ENCODE data around the gene CEP128.

CEP128 gene

DNA sequence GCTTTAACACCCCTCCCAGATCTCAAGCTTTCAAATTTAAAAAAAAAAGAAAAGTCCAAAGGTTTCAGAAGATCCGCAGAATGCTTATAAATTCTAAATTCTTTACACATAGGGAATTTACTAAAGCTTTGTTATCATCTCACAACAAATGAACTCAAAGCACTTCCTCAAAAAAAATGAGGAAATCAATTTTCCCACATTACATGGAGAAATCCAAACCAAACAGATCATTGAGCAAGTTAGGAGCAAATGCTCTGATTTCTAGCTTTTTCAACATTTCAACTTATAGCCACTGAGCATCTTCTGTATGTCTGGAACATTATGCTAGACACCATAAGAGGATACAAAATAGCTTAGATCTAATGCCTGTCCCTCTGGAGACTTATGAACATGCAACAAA lies 161.0 kb downstream of the CEP128 start:
- TF ChIP-seq, protein P1, sequence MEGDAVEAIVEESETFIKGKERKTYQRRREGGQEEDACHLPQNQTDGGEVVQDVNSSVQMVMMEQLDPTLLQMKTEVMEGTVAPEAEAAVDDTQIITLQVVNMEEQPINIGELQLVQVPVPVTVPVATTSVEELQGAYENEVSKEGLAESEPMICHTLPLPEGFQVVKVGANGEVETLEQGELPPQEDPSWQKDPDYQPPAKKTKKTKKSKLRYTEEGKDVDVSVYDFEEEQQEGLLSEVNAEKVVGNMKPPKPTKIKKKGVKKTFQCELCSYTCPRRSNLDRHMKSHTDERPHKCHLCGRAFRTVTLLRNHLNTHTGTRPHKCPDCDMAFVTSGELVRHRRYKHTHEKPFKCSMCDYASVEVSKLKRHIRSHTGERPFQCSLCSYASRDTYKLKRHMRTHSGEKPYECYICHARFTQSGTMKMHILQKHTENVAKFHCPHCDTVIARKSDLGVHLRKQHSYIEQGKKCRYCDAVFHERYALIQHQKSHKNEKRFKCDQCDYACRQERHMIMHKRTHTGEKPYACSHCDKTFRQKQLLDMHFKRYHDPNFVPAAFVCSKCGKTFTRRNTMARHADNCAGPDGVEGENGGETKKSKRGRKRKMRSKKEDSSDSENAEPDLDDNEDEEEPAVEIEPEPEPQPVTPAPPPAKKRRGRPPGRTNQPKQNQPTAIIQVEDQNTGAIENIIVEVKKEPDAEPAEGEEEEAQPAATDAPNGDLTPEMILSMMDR (IDR thresholded peaks at IDR 0.05; ENCODE audit: low read depth, low read length): no peak
- H3K27ac ChIP-seq: no peak overlapping the region
- no peak overlapping the region for H3K4me3 ChIP-seq (ENCODE audit: low read depth, low read length)
- H3K9me3 ChIP-seq (ENCODE audit: severe bottlenecking): no peaks in the 10 kb centered on the region
- DNase-seq: no peak
- peaks cover 9% of the 10 kb centered on the region for H3K36me3 ChIP-seq
- no peaks in the 10 kb centered on the region for H3K27me3 ChIP-seq (ENCODE audit: insufficient read depth, low read depth, severe bottlenecking)

DNA sequence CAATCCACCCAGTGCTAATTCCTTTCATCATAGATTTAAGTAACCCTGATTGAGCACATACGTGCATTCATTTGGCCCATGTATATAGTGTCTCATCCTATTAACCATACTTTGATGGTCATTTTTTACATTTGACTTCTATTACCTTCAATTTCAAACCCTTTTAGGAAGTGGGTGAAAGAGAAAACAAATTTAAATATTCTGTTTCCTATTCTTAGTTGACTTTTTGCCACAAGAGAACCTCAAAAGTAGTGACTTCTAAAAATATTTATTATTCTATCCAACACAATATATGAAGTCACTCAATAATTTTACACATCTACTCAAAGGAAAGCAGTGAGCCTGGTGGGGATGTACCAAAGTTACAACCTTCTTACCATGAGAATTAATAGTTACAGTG lies 164.9 kb downstream of the CEP128 start:
- no peak overlapping the region for H3K27ac ChIP-seq
- TF ChIP-seq, protein P1 (IDR thresholded peaks at IDR 0.05; ENCODE audit: low read depth, low read length): no peak
- H3K4me3 ChIP-seq (ENCODE audit: low read depth, low read length): no peak overlapping the region
- no peaks in the 10 kb centered on the region for H3K36me3 ChIP-seq
- H3K27me3 ChIP-seq (ENCODE audit: insufficient read depth, low read depth, severe bottlenecking): no peaks in the 10 kb centered on the region
- DNase-seq: no peak
- no peaks in the 10 kb centered on the region for H3K9me3 ChIP-seq (ENCODE audit: severe bottlenecking)

DNA sequence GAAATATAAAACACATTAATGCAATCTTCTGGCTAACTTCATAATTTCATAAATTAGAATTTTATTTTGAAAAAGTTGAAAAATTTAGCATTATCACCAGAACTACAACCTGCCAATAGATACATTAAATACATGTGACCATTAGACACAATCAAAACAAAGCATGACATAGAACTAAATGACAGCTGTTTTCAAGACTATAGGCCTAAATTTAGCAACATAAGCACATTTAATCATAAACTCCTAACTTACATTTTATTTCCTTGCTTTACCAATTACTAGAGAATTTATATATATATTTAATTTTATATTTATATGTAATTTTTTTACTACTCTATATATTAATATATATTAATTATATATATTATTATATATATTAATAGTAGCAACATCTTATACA lies 165.4 kb downstream of the CEP128 start:
- TF ChIP-seq, protein P1 (IDR thresholded peaks at IDR 0.05; ENCODE audit: low read depth, low read length): no peak
- DNase-seq: no peak
- no peak overlapping the region for H3K27ac ChIP-seq
- no peaks in the 10 kb centered on the region for H3K36me3 ChIP-seq
- H3K4me3 ChIP-seq (ENCODE audit: low read depth, low read length): no peak overlapping the region
- no peaks in the 10 kb centered on the region for H3K27me3 ChIP-seq (ENCODE audit: insufficient read depth, low read depth, severe bottlenecking)
- no peaks in the 10 kb centered on the region for H3K9me3 ChIP-seq (ENCODE audit: severe bottlenecking)

DNA sequence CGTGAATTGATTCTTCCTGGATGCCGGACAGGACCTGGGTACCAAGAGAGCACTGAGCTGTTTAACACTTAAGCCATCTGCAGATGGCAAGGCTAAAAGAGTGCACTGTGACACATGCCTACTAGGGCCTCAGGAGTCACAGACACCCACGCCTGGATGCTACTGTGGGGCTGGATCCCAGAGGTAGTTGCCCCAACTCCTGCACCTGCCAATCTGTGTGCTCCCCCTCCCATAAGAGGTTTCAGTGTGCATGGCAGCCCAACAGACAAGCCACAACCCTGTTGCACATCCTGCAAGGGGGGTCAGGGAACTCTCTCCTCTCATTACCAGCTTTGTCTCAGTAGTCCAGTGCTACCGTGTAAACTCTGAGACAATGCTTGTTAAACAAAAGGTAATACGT lies 169.0 kb downstream of the CEP128 start:
- Histone ChIP-seq H3K9me3 (ENCODE audit: severe bottlenecking) (no peaks in the 10 kb centered on the region), H3K27me3 (ENCODE audit: insufficient read depth, low read depth, severe bottlenecking) (no peaks in the 10 kb centered on the region), H3K36me3 (no peaks in the 10 kb centered on the region), H3K4me3 (ENCODE audit: low read depth, low read length) (no peak overlapping the region), H3K27ac (no peak overlapping the region)
- DNase-seq: no peak
- TF ChIP-seq, protein P1 (IDR thresholded peaks at IDR 0.05; ENCODE audit: low read depth, low read length): no peak

DNA sequence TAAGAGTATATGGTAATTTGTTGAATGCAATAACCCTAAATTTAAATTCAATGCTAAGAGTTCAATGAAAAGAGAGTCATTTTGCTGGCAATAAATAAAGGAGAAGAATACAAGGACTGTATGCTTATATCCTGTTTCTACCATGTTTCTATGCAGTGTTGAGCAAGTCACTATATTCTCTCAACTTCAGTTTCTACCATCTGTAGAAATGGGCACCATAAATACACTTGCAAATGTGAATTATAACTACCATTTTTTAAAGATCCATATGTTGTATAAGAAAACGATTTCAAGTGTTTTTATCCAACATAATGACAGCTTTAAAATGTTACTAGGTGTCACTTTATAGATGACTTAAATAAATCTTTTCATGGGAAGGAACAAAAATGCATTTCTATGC lies 170.3 kb downstream of the CEP128 start:
- H3K36me3 ChIP-seq: no peaks in the 10 kb centered on the region; the same call in 1 of the 2 replicates
- H3K9me3 ChIP-seq (ENCODE audit: severe bottlenecking): no peaks in the 10 kb centered on the region
- TF ChIP-seq, protein P1 (IDR thresholded peaks at IDR 0.05; ENCODE audit: low read depth, low read length): no peak
- no peaks in the 10 kb centered on the region for H3K27me3 ChIP-seq (ENCODE audit: insufficient read depth, low read depth, severe bottlenecking)
- no peak for DNase-seq
- no peak overlapping the region for H3K27ac ChIP-seq
- H3K4me3 ChIP-seq (ENCODE audit: low read depth, low read length): no peak overlapping the region

DNA sequence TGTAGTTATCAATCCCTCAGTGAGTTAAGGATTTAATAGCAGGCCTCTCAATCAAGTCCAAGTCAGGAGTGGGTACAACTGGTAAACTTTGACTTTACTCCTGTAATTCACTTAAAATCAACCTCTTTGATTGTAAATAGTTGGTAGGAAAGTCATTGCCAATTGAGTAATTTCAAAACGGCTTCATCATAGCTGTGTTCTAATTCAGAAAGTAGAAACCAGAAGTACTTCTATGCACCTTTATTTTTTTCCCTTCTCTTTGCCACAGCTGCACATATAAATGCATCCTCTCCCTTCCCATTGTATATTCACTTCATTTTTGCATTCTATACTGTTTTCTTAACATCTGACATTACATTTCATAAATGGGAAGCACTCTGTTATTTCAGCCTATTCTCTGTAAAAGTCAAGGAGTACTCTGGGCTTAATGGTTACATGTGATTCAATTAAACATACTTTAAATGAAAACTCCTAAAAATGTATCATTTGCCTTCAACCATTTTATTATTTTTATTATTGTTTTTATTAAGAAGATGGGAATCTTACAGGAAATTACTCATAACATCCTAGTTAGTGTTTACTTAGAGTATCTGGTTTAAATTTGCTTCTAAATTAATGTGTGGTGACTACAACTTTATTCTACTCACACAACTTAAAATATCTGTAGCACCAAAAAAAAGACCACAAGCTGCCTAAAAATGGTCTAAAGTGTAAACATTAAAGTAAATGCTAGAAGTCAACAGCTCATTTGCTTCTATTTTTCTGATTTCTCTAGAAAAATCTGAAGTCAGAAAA lies 171.2 kb downstream of the CEP128 start:
- Histone ChIP-seq H3K27me3 (ENCODE audit: insufficient read depth, low read depth, severe bottlenecking) (no peaks in the 10 kb centered on the region), H3K36me3 (no peaks in the 10 kb centered on the region; the same call in 1 of the 2 replicates), H3K9me3 (ENCODE audit: severe bottlenecking) (no peaks in the 10 kb centered on the region), H3K4me3 (ENCODE audit: low read depth, low read length) (no peak overlapping the region), H3K27ac (no peak overlapping the region)
- DNase-seq: no peak
- TF ChIP-seq, protein P1 (IDR thresholded peaks at IDR 0.05; ENCODE audit: low read depth, low read length): no peak

Measured in WERI-Rb-1 (cell line).